GM19372 (cell line): Measurements from ENCODE around the gene ABCC8.
"Not testable (repeated sequence)": the region's sequence is repeated elsewhere in the genome, so short reads cannot be mapped to it uniquely, and the experiment has no call there.

Experiments used
- ATAC-seq: cut with Tn5 transposase; IDR thresholded peaks from one replicate; pipeline ENCODE4 v1.9.1; 2021; ENCODE audit warnings: mild to moderate bottlenecking, low read depth, moderate library complexity; ENCODE audit not compliant: unreplicated experiment

Gene ABCC8

DNA sequence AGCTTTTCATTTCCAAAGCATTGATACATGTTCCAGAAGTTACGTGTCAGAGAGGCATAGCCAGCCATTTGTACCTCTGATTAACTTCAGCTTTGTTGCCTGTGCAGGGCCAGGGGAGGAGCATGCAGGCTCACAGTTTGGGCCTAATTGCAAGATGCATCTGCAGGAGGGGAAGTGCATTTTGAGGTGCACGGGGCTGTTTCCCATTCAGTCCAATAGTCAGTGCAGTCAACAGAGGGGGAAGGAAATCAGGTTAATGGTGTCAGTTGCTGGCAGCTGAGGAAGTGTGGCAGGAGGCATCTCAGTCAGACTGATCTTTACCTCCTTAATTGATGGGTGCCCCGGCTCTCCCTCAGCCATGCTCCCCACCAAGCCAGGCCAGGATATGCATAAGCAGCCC is 39.3 kb downstream of the ABCC8 start:
- no peak for ATAC-seq

DNA sequence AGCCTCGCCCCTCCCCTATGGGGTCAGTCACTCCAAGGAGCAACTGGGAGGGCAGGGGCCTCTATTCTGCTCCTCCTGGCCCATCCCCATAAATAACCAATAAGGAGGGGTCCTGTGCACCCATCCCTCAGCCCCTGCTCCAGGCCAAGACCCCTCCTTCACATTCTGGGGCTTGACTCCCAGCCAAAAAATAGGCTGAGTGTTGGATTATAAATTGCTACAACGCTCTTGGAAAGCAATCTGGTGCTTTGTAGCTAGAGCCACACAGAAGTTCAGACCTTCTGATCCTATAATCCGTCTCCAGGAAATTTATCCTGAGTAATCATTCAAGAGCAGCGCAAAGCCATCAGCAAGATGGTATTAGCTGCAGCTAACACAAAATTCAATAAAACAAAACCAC is 42.5 kb downstream of the ABCC8 start:
- no peak for ATAC-seq

DNA sequence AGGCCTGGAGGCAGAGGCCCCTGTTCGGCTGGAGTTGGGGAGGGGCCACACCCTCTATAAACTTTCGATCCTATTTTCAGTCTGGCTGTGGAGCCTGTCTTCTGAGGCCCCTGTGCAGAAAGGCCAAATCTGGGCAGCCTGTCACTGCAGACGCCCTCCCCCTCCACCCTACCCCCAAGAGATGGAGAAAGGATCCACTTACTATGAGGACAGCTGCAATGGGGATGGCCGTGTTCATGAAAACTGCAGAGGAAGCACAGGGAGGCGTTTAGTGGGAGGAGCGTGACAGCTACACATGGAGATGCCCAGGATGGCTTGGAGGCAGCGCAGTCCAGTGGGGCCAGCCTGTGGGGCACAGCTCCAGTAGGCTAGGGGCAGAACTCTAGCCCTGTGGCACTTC is 44.6 kb downstream of the ABCC8 start:
- ATAC-seq, result no peak

DNA sequence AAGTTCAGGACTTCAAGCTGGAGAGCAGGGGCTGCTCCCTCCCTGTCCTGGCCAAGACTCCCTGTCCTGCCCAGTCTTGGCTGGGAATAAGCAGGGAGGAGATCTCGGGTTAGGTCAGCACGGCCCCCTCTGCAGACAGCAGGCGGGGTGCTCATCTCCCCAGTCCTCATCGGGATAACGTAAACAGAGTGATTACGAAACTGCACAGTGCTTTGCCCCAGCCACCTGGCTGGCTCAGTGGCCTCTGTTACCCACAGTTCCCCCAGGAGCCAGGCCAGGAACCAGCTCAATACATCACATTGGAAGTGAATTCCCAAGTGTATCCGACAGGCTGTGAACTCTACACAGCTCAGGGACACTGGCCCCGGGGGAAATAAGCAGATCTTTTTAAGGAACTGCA is 45.5 kb downstream of the ABCC8 start:
- ATAC-seq, result no peak

DNA sequence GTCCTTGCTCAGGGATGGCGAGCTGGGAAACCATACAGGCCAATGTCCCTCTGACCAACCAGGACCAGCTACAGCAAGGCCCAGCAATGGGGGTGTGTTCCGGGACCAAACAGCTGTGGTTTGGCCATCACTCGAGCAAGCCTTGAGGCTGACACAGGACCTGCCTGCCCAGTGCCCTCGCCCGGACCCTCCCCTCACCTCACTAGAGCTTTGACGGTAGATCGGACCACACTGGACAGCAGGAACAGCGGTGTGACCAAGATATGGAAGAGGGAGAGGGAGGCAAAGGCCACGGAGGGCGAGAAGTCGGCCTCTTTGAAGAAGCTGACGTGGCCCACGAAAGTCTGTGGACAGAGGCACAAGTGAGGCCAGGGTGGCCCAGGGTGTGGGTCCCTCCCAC is 46.0 kb downstream of the ABCC8 start:
- ATAC-seq, result no peak

DNA sequence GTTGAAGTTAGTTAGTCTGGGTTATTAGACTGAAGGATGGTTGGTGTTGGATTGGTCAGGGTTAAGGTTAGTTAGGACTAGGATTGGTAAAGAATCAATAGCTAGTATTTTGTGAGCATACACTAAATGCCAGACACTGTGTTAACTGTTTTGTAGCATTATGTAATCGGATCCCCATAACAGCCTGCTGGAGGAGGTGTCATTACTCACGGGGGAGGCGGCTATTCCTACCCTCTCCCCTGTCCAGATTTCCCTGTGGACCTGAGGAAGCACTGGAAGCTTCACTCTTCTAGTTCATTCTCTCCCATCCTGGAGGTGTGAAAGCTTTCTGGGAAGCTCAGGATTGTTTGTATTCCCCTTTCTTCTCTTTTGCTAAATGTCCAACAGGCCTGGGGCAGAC is 47.7 kb downstream of the ABCC8 start:
- no peak for ATAC-seq

DNA sequence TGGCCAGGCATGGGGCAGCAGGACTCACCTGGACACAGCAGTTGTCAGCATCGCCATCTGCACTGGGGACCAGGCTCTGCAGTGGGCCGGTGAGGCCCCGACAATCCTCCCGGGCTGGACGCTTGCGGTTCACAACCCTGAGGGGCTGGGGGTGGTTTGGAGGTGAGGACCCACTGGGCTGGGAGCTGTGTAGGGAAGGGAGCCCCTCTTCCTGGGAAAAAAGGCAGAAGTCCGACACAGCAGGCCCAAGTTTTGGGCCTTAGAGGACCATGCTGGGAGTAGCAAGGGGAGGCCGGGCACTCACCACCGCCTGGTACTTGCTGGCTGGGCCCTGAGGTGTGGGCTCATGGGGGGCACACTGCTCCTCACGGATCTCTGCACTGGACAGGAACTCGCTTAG is 48.4 kb downstream of the ABCC8 start:
- no peak for ATAC-seq

DNA sequence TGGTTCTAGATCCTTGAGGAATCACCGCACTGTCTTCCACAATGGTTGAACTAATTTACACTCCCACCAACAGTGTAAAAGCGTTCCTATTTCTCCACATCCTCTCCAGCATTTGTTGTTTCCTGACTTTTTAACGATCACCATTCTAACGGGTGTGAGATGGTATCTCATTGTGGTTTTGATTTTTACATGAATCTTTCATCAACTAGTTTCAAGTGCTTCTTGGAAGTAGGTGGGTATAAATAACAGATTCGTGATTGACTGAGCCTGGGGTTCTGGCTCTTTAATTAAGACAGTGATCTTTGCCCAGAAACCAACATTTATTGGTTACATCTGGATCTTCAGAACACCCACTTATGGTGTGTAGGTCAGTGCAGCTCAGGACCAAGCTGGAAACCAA is 50.4 kb downstream of the ABCC8 start:
- not testable (repeated sequence) for ATAC-seq

DNA sequence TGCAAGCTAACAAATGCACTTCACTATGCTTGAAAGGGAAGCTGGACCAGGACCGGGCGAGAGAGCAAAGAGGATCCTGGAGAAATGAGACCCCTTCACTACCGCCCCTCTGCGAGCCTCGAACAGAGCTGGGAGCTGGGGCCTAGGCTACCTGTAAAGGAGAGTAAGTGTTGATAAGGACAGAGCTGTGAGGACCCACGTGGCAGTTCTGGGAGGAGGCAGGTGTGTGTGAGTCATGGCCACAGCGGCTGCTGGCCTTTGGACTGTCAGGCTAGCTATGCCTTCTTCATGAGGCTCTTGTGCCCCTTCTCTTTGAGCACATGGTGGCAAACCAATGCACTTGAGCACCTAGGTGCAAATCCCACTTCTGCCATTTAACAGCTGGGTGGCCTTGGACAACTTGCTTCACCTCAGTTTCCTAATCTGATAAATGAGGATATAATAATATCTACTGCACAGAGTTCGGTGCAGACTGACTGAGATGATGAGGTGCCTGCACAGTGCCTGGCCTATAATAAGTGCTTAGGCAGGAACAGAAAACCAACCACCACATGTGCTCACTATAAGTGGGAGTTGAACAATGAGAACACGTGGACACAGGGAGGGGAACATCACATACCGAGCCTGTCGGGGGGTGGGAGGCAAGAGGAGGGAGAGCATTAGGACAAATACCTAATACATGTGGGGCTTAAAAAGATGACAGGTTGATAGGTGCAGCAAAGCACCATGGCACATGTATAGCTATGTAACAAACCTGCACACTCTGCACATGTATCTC is 52.9 kb downstream of the ABCC8 start:
- ATAC-seq, result no peak

DNA sequence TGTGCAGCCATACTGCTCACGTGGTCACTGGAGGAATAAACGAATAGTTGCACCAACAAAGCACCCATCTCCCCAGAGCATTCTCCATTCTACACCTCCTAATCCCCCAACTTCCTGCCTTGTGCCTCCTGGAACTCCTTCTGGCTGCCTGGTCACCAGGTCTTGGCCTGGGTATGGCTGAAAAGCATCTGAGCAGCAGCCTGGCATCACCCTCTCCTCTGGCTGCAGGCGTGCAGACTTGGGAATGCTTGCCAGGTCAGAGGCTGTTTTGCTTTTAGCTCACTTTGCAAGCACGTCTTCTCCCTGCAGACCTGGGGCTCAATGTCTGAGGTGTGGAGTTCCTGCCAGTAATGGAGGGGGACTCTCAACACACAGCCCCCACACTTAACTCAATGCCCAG is 54.9 kb downstream of the ABCC8 start:
- ATAC-seq, result no peak

DNA sequence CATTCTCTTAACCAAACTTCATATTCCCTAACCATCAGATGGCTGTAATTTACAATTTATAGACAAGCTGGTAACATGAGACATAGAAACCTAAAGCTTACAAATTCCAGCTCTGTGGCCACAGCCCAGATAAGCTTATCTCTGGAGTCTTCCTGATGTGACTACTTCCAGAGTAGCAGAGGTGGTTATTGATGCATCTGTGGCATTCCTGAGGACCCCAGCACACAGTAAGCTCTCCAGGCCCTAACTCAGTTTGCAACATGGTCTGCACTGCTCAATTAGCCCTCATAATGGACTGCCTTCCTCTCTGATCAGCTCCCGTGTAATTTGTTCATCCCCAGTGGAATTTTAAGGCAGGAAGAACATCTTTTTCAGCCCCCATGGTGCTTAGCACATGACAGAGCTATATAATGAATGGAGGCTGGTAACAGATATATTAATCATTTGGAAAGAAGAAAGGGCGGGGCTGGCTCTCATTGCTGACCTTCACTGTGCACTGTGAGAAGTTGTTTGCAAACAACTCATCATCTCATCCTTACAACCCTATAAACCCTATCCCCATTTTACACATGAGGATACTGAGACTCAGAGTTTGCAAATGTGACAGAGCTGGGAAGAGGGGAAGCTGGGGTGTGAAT is 58.1 kb downstream of the ABCC8 start:
- no peak for ATAC-seq

DNA sequence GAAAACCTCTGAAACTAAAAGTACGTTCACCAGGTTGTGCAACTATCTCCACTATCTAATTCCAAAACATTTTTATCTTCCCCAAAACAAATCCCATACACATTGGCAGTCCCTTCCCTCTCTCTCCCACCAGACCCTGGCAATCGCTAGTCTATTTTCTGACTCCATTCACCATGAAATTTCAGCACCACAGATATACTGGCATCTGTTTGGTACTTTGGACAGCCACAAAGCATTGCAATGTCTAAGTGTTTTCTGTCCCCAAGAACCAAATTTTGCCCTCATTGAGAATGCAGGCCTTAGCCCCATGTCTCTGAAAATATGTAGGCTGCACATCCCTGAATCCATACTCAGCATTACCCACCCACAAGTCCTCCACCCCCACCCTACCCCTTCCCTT is 60.2 kb downstream of the ABCC8 start:
- ATAC-seq, result no peak

DNA sequence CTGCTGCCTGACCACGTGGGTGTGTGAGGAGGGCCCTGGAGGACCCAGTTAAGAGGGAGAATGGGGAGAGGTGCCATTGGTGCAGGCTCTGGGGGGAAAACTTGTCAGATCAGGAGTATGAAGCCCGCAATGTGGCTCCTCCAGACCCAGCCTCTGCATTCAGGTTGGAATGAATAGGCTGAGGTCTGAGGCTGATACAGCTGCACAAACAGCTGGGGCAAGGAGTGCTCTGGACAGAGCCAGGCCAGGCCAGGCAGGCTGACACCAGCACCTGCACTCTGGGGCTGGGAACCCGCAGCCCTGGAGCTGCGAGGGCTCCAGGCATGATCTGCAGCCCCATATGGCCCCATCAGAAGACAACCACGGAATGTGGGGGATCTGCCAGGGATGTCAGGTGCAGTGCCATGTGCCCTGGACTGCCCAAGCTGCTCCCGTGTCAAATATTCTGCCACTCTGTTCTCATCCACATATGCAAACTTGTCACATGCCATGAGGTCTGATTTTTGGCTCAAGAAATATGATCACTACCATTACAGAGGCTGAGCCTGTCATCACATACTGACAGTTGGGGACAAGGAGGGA is 61.0 kb downstream of the ABCC8 start:
- no peak for ATAC-seq

DNA sequence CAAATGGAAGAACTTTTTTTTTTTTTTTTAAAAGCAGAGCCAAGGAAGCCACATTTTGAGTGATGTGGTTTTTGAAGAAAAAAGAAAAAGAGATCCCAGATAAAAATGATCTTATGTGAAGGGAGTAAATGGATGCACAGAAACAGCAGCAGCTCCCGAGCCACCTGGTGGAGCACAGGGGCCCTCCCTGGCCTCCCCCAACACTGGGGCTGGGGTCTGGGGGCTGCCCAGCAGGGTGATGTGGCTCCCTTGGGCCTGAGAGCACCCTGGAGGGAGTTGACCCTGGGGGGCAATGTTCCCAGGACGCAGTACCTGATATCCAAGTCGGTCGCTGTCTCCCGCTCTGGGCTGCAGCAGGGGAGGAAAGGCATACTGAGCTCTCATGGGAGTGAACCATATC is 61.7 kb downstream of the ABCC8 start:
- no peak for ATAC-seq

DNA sequence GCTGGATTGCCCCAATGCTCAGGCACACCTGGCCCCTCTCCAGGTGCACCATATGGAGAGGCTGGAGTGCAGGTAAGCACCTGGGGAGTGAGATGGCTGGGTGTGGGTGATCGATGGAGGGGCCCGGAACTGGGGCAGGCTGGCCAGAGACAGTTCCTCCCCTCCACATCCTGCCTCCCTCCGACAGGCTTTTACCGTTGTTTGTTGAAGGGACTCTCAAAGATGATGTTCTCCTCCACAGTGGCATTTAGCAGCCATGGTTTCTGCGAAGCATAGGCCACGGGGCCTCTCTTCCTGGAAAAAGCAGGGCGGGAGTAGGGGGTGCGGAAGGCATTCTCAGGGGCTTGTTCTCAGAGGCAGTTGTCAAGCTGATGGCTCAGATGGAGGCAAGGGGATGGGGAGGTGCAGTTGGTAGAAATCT is 62.3 kb downstream of the ABCC8 start:
- ATAC-seq, result no peak

DNA sequence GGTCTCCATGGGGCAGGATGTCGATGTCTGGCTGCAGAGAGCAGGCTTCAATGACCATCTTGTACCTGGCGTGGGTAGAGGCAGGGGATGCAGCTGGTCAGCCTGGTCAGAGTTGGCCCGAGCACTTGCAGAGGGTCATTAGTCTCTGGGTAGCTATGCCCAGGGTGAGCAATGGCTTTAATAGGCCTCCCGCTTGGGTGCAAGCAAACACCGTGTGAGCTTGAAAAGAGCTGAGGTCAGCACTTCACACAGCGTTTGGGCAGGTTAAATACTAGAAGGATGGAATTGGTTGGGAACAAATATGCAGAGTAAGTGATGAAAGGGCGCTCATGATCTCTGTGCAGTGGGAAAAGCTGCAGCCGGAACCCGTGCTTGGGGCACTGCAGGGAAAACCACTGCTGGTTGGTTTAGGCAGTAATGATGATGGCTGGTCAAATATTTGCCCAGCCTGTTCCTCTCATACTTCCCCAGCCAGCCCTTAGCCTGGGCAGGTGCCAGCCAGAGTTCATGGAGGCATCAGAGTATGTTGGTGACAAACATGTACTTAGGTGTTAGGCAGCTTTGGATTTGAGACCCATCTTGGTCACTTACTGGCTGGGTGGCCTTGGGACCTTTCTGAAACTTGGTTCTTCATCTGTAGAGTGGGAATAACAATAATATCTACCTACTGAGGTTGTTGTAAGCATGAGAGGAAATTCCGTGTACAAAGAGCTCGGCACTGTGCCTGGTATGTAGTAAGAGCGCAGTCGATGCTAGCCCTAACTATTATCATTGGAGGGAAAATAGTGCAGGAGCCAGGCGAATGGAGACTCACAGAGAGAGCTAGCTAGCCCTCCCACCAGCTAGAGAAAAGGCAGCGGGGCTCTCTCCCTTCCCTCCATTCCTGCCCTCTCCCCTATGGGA is 63.0 kb downstream of the ABCC8 start:
- ATAC-seq, result no peak

DNA sequence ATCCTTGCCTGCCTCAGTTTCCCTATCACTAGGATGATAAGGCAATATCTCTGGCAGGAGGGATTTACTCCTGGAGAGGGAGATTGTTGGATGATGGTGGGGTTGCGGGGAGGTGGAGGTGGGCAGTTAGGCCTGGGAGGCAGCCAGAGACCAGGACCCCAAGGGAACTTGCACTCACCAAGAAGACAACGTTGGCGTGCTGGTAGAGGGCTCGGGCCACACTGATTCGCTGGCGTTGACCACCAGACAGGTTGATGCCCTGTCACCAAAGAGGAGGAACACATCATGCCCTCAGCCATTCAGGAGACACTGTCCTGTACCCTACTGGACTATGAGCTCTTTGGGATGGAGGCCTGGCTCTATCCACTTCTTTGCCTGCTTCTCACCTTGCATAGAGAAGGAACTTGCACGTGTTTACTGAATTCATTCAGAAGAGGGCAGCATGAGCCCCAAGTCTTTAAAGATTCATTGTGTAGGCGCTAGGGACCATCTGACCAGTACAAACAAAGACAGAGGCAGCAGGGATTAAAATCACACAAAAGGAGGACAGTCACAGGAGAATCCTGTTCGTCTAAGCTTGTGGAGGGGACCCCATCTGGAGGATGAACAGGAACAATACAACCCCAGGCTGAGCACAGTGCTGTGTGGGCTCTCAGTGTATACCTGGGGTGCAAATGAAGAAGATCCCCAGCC is 64.0 kb downstream of the ABCC8 start:
- ATAC-seq, result no peak

DNA sequence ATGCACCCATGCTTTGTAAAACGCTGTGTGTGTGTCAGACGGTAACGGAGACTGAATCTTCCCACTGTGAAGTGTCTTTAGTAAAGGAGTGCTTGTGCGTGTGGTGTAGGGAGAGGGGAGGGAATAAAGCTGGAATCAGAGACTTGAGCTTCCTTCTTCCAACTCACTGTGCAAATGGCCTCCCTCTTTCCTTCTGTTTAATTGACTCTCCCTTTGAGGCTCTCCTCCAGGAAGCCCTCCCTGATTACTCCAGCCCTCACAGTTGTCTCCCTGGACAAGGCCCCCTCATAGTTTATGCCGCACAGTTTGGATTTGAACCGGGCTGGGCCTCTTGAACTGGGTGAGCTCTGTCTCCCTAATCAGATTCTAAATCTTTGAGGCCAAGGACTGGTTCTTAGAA is 65.2 kb downstream of the ABCC8 start:
- no peak for ATAC-seq

DNA sequence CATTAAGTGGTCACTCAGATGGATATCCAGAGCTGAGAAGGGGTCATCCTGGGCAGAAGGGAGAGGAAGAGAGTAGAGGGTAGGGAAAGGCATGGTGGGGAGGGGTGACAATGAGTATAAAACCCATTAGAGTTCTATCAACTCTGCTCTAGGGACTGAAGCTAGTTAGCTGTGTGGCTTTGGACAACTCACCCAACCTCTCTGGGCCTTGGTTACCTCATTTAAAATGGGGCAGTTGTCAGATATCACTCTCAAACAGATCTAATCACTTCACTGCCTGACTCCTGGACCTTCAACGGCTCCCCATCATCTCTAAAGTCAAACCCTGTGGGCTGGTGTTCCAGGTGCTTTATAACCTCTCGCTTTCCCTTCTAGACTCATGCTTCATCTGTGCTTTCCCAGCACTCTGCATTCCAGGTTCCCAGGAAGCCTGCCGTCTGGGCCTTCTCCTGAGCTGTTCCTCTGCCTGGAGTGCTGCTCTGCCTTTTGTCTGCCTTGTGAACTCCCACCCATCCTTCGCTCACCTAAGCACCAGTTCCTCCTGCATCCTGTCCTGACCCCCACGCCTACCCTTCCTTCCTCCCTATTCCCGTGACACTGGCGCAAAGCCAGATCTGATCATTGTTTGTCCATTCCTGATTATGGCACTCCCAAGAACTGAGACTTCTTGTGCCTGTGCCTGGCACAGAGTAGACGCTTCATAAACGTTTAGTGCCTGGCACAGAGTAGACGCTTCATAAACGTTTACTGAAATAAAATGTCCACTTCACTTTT is 65.9 kb downstream of the ABCC8 start:
- ATAC-seq, result no peak

DNA sequence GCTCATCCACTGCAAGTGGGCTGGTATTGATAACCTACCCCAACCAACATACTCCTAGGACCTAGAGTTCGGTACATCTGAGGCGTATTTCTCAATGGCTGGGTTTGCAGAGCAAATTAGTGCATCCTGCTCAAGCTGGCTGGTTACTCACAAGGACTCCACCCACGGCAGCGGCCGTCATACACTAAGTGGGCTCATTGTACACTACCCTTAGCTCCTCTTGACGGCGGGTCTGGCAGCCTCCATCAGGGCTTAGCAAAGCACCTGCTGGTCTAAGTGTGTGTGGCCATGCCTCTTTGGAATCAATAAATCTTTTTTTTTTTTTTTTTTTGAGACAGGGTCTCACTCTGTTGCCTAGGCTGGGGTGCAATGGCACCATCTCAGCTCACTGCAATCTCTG is 68.0 kb downstream of the ABCC8 start:
- ATAC-seq, result no peak
